AG10803 (cell line): Measurements from ENCODE around the gene ADAM8.

ENCODE experiments used
- DNase-seq: peaks from one replicate; pipeline ENCODE4 v3.0.0; 2010; ENCODE audit warnings: low read depth
- H3K4me3 ChIP-seq: 2 replicates; pipeline ENCODE4 v1.5.1; 2011; ENCODE audit warnings: mild to moderate bottlenecking, low read length, control low read depth
- TF ChIP-seq, protein P1 (sequence below): conservative IDR thresholded peaks from 2 replicates; pipeline ENCODE4 v1.5.1; 2011; ENCODE audit warnings: mild to moderate bottlenecking, low read length, control low read depth, inconsistent platforms

The ADAM8 gene

DNA sequence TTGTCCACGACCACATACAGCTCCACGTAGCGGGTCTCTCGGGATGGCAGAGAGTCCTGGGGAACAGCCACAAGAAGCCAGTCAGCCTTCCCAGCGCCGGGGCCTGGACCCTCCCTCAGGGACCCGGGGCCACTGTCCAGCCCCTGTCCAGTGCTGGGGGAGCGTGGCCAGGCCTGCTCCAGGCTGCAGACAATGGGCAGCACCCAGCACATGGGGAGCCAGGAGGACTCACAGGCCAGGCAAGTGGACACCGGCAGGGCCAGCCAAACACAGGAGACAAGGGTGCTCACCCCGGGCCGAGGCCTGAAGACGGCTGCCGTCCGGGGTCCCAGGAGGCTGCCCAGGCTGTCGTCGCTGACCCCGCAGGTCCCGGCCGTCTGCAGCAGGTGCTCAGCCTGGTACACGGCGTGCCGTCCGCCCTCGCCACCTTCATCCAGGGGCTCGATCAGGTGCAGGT, 3.7 kb downstream of the ADAM8 start:
- no peak overlapping the region for H3K4me3 ChIP-seq
- TF ChIP-seq, protein P1, sequence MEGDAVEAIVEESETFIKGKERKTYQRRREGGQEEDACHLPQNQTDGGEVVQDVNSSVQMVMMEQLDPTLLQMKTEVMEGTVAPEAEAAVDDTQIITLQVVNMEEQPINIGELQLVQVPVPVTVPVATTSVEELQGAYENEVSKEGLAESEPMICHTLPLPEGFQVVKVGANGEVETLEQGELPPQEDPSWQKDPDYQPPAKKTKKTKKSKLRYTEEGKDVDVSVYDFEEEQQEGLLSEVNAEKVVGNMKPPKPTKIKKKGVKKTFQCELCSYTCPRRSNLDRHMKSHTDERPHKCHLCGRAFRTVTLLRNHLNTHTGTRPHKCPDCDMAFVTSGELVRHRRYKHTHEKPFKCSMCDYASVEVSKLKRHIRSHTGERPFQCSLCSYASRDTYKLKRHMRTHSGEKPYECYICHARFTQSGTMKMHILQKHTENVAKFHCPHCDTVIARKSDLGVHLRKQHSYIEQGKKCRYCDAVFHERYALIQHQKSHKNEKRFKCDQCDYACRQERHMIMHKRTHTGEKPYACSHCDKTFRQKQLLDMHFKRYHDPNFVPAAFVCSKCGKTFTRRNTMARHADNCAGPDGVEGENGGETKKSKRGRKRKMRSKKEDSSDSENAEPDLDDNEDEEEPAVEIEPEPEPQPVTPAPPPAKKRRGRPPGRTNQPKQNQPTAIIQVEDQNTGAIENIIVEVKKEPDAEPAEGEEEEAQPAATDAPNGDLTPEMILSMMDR, result no peak
- no peak for DNase-seq

DNA sequence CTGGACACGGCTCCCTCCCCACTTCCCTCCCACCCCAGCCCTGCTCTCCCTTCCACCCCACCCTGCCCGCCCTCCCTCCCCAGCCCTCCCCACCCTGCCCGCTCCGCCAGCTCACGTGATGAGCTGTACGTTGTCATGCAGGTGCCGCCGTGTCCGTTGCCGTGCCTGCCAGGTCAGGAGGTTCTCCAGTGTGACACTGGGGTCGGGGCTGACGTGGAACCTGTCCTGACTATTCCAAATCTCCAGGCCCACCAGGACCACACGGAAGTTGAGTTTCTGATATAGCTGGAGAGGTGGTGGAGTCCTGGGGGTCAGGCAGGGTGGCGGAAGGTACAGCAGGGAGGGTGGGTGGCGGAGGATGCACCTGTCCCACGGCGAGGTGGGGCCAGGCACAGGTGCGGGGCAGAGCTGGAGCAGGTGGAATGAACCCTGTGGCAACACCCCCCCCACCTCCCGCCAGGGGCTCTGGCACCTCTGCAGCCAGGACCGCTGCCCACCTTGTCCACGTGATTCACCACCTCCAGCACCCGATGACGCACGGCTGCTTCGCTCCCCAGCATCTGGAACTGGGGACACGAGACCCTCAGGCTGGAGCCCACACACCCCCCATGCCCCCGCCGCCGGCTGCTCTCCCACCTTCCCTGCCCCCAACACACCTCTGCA, 4.2 kb downstream of the ADAM8 start:
- TF ChIP-seq, protein P1, result no peak

DNA sequence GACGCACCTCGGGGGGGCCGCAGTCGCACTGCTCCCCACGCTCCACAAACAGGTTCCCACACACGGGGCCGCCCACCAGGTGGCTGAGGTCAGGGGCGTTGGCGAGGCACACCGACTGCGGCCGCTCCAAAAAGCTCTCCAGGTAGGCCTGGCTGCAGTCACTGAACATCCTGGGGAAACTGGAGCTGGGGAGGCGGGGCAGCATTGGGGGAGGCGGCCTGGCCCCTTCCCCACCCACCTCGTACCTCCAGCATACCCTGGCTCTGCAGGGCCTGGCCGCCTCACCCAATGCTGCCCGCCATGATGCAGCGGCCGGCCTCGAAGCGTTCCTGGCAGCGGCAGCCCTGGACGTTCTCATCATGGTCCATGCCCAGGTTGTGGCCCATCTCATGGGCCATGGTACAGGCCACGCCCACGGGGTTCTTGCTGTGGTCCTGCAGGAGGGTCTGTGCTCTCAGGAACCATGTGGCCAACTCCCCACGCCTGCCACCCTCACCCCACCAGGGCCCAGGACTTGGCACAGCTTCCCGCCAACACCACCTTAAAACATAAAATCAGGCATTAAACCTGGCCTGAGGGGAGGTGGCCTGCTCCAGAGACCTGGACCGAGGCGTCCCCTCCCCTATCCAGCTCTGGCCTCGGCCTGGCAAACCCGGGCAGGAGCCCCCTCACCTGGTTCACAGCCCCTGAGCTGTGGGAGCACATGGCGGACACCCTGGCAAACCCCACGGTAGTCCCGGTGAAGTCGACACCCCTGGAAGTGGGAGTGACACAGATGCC, 5.0 kb downstream of the ADAM8 start:
- DNase-seq, result no peak
- TF ChIP-seq, protein P1, result no peak
- no peak overlapping the region for H3K4me3 ChIP-seq

More for the DNA sequence above, 4.2 kb downstream of the ADAM8 start:
- no peak for DNase-seq
- no peak overlapping the region for H3K4me3 ChIP-seq

DNA sequence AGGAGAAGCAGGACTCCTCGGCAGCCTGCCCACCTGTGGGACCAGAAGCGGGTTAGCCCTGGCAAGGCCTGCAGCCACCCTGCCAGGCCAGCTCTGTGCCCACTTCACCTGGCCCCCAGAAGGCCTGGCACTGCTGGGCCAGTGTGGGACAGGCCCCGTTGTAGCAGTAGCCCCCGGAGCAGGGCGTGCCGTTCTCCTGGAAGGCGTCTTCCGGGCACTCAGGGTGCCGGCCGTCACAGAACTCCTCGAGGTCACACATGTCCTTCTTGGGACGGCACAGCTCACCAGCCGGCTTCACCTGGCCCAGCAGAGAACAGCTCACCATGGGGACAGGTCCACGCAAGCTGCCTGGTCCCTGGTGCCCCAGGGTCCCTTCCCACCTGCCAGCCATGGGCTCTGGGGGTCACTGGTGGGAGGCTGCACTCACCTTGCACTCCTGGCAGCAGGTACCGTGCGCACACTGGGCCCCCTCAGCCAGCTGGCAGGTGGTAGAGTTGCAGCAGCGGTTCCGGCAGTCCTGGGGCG, 5.8 kb downstream of the ADAM8 start:
- no peak overlapping the region for H3K4me3 ChIP-seq
- DNase-seq, result no peak
- TF ChIP-seq, protein P1, result no peak

DNA sequence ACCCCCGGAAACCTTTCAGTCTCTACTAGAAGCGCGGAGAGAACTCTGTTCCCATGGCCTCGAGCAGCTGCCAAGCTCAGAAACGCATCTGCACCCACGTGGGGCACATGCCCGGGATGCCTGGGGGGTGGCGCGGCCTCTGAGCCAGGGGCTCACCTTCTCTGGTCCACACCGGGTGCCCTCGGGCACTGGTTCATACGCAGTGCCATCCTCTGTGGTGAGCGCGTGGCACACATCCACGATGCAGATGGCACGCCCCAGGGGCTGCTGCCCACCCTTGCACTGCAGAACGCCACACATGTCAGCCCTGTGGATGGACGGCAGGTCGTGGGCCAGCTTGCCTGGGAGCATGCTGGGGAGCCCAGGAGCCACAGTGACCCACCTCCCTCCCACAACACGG, 6.5 kb downstream of the ADAM8 start:
- no peak for DNase-seq
- H3K4me3 ChIP-seq, result no peak overlapping the region
- TF ChIP-seq, protein P1, result no peak

DNA sequence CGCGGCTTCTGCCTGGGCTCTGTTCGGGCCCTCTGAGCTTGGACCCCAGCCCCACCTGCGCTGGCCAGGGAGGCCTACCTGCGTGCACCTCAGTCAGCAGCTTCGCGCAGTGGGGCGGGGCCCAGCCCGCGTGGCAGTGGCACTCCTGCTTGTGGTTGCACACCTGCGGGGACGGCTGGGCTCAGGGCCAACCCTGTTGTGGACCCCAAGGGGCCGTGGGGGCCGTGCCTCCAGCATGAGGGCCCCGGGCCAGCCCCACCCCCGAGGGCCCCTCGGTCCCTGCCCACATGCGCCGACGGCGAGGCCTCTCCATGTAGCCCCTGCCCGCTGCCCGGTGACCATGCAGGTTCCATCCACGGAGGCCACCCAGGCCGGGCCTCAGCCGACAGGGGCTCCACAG, 7.3 kb downstream of the ADAM8 start:
- no peak overlapping the region for H3K4me3 ChIP-seq
- DNase-seq, result no peak
- TF ChIP-seq, protein P1, result no peak
